Esophagus (tissue), 2 donors: ENCODE results near the gene TFAM. TPM values are rescaled to one million over a fixed set of nuclear protein-coding genes. Genes with fewer than 3 reads are reported as not detected.

Experiments
- H3K27ac ChIP-seq, 2 donors: one replicate each; pipeline ENCODE4 v1.5.1; 2013; ENCODE audit warnings: low read depth in 2 of 2, mild to moderate bottlenecking in 2 of 2, inconsistent platforms in 1 of 2, low read length in 1 of 2, moderate library complexity in 1 of 2
- H3K27me3 ChIP-seq, 2 donors: one replicate each; pipeline ENCODE4 v1.6.1; 2013; ENCODE audit warnings: low read length in 2 of 2, control low read depth in 1 of 2, mild to moderate bottlenecking in 1 of 2; ENCODE audit not compliant: insufficient read depth in 2 of 2, control insufficient read depth in 1 of 2
- H3K36me3 ChIP-seq, 2 donors: one replicate each; pipeline ENCODE4 v1.6.1; 2013; ENCODE audit warnings: low read length in 1 of 2; ENCODE audit not compliant: control insufficient read depth in 2 of 2, insufficient read depth in 2 of 2
- H3K4me1 ChIP-seq, 2 donors: one replicate each; pipeline ENCODE4 v1.6.1; 2013; ENCODE audit warnings: low read length in 1 of 2; ENCODE audit not compliant: control insufficient read depth in 2 of 2, insufficient read depth in 2 of 2
- H3K4me3 ChIP-seq, 2 donors: one replicate each; pipeline ENCODE4 v1.5.1; 2013; ENCODE audit warnings: low read length in 2 of 2, mild to moderate bottlenecking in 2 of 2, low read depth in 1 of 2, moderate library complexity in 1 of 2
- H3K9me3 ChIP-seq, 2 donors: one replicate each; pipeline ENCODE4 v1.6.1; 2013; ENCODE audit warnings: mild to moderate bottlenecking in 2 of 2, low read depth in 1 of 2, low read length in 1 of 2, moderate library complexity in 1 of 2; ENCODE audit not compliant: control insufficient read depth in 2 of 2, insufficient read depth in 1 of 2
- WGBS, 2 donors: extraction: QIAGEN DNeasy Blood & Tissue Kit; methylation state at CpG; one replicate each; pipeline ENCODE4 v1.1.7; 2013; 5-methylcytosine and 5-hydroxymethylcytosine counted together
- polyA plus RNA-seq, 2 donors: library from polyadenylated mRNA; stranded (reverse); fragments of 200-250 nt; gene quantifications; one replicate each; pipeline ENCODE4 v1.2.3, GENCODE V29; 2013
- donor health status: healthy with polysubstance abuse.
- donor health status: Bipolar disorder and iron deficiency.

Gene TFAM
- polyA plus RNA-seq, 2 donors: 3.6 to 10.2 TPM

DNA sequence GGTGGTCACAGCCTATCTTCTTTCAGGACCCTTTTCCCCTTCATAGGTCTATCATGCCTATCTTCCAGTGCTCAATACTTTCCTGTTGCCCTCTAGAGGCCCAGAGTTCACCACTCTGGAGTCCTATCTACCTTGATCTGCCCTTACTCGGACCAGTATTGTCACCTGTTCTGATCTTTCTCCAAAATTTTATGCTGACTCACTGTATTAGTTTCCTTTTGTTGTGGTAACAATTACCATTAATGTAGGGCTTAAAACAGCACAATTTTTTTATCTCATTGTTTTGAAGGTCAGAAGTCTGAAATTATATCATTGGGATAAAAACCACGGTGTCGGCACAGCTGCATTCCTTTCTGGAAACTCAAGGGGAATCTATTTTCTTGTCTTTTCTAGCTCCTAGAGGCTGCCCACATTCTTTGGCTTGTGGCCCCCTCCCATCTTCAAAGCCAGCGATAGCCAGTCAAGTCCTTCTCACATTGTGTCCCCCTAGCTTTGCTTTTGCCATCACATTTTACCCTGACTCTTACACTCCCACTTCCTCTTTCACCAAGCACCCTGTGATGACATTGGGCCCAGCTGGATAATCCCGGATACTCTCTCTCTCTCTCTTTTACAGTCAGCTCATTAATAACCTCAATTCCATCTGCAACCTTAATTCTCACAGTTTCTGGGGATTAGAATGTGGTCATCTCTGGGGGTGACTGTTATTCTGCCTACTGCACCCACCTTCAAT is 54.6 kb downstream of the TFAM start:
- no peaks in the 10 kb centered on the region for H3K36me3 ChIP-seq
- H3K4me1 ChIP-seq: no peaks in the 10 kb centered on the region
- no peak overlapping the region for H3K27ac ChIP-seq
- no peak overlapping the region for H3K4me3 ChIP-seq
- 92 to 94% methylated on average over 5 of the region's 5 CpGs for WGBS, 2 donors
- H3K27me3 ChIP-seq: no peaks in the 10 kb centered on the region
- peaks cover 0 to 2% of the 10 kb centered on the region in 2 donors for H3K9me3 ChIP-seq

- Histone ChIP-seq H3K4me1 (no peaks in the 10 kb centered on the region), H3K36me3 (no peaks in the 10 kb centered on the region), H3K27me3 (no peaks in the 10 kb centered on the region), H3K27ac (no peak overlapping the region), H3K9me3 (peaks cover 0 to 2% of the 10 kb centered on the region in 2 donors), H3K4me3 (no peak overlapping the region)
- 0 to 21% methylated on average over 1 of the region's 1 CpG for WGBS, 2 donors
These were observed 55.3 kb downstream of the TFAM start for GRCh38 chr10:58440484-58440883.

DNA sequence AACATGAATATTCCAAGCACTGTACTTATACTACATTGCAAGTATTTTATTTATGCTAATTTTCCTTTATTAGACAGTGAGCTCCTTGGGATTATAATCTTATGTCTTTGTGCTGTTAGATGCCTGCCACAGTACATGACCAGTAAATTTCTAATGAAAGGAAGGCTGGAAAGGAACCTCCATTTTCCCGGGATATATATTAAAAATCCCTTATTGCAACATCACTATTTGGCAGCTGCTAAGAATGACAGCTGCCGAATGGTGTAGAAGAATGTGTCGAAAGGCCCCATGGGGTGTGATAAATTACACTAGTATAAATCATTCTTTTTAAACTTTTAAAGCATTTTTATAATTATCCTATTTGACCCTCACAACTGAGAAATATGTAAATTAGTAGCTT is 59.1 kb downstream of the TFAM start:
- Histone ChIP-seq H3K4me3 (no peak overlapping the region), H3K4me1 (no peaks in the 10 kb centered on the region), H3K27me3 (no peaks in the 10 kb centered on the region), H3K36me3 (no peaks in the 10 kb centered on the region), H3K27ac (no peak overlapping the region), H3K9me3 (peaks cover 3 to 5% of the 10 kb centered on the region in 2 donors)
- WGBS, 2 donors: 59 to 61% methylated on average over 3 of the region's 3 CpGs

- H3K4me3 ChIP-seq: no peak overlapping the region
- WGBS, 2 donors: 68 to 71% methylated on average over 6 of the region's 6 CpGs
These were observed 59.7 kb downstream of the TFAM start for GRCh38 chr10:58444876-58445275.

DNA sequence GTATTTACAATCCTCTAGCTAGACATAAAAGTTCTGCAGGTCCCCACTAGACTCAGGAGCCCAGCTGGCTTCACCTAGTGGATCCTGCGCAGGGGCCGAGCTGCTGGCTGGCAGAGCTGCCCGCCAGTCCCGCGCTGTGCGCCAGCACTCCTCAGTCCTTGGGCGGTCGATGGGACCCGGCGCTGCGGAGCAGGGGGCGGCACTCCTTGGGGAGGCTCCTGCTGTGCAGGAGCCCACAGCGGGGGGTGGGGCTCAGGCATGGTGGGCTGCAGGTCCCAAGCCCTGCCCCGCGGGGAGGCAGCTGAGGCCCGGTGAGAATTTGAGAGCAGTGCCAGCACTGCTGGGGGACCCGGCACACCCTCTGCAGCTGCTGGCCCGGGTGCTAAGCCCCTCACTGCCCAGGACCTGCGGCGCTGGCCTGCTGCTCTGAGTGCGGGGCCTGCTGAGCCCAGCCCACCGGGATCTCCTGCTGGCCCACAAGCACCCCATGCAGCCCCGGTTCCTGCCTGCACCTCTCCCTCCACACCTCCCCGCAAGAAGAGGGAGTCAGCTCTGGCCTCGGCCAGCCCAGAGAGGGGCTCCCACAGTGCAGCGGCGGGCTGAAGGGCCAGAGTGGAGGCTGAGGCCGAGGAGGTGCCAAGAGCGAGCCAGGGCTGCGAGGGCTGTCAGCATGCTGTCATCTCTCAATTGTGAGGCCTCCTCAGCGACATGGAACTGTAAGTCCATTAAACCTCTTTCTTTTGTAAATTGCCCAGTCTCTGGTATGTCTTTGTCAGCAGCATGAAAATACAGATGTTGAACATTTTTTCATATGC is 63.1 kb downstream of the TFAM start:
- Histone ChIP-seq H3K9me3 (peaks cover 2 to 5% of the 10 kb centered on the region in 2 donors), H3K36me3 (no peaks in the 10 kb centered on the region), H3K4me1 (no peaks in the 10 kb centered on the region), H3K27me3 (no peaks in the 10 kb centered on the region), H3K4me3 (no peak overlapping the region), H3K27ac (no peak overlapping the region)
- WGBS, 2 donors: 96% methylated on average over 31 of the region's 31 CpGs

More at GRCh38 chr10:58444876-58445275, 59.7 kb downstream of the TFAM start:
- no peaks in the 10 kb centered on the region for H3K27me3 ChIP-seq
- no peak overlapping the region for H3K27ac ChIP-seq
- H3K4me1 ChIP-seq: no peaks in the 10 kb centered on the region
- peaks cover 3 to 5% of the 10 kb centered on the region in 2 donors for H3K9me3 ChIP-seq
- H3K36me3 ChIP-seq: no peaks in the 10 kb centered on the region

Other genes with a start within 250 kb of the TFAM start
- gene IPMK, start 117.5 kb upstream of the TFAM start, polyA plus RNA-seq: 1 to 10 TPM; 3.4 to 3.5 TPM
- gene CISD1, start 116.2 kb upstream of the TFAM start, polyA plus RNA-seq: 10 to 100 TPM in 1 of 2 donors, 1 to 10 TPM in 1; 9.0 to 33.2 TPM
- gene UBE2D1, start 50.4 kb upstream of the TFAM start, polyA plus RNA-seq: 10 to 100 TPM in 1 of 2 donors, 1 to 10 TPM in 1; 7.8 to 10.9 TPM
- gene BICC1, start 127.5 kb downstream of the TFAM start, polyA plus RNA-seq: under 1 TPM; 0.45 to 0.49 TPM